Fibroblast of skin of right biceps (primary cell): ENCODE results near the gene MYCBPAP.

Experiments
- DNase-seq: peaks from one replicate; pipeline ENCODE4 v3.0.0-alpha.2; 2013

The MYCBPAP gene

GRCh38 chr17:50560185-50560824, 52.1 kb downstream of the MYCBPAP start, which contains the start of gene CACNA1G:
Gene CACNA1G (plus strand): TSS chr17:50560715. CDS start chr17:50561460, 745 bp downstream.
- peak; percentile 85 for DNase-seq

DNA sequence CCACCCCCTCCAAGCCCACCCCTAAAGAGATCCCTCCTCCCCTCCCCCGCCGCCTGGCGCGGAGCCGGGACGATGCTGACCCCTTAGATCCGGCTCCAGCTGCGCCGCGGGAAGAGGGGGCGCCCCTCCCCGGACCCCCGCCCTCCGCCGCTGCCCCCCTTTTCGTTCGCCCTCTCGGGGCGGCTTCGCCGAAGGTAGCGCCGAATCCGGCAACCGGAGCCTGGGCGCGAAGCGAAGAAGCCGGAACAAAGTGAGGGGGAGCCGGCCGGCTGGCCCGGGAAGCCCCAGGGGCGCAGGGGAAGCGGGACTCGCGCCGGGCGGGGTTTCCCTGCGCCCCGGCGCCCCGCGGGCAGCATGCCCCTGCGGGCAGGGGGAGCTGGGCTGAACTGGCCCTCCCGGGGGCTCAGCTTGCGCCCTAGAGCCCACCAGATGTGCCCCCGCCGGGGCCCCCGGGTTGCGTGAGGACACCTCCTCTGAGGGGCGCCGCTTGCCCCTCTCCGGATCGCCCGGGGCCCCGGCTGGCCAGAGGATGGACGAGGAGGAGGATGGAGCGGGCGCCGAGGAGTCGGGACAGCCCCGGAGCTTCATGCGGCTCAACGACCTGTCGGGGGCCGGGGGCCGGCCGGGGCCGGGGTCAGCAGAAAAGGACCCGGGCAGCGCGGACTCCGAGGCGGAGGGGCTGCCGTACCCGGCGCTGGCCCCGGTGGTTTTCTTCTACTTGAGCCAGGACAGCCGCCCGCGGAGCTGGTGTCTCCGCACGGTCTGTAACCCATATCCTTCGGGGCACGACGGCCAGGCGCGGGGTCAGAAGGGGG, 52.9 kb downstream of the MYCBPAP start:
- no peak for DNase-seq

- DNase-seq, result no peak
Observed at GRCh38 chr17:50561746-50562141, 53.5 kb downstream of the MYCBPAP start.

DNA sequence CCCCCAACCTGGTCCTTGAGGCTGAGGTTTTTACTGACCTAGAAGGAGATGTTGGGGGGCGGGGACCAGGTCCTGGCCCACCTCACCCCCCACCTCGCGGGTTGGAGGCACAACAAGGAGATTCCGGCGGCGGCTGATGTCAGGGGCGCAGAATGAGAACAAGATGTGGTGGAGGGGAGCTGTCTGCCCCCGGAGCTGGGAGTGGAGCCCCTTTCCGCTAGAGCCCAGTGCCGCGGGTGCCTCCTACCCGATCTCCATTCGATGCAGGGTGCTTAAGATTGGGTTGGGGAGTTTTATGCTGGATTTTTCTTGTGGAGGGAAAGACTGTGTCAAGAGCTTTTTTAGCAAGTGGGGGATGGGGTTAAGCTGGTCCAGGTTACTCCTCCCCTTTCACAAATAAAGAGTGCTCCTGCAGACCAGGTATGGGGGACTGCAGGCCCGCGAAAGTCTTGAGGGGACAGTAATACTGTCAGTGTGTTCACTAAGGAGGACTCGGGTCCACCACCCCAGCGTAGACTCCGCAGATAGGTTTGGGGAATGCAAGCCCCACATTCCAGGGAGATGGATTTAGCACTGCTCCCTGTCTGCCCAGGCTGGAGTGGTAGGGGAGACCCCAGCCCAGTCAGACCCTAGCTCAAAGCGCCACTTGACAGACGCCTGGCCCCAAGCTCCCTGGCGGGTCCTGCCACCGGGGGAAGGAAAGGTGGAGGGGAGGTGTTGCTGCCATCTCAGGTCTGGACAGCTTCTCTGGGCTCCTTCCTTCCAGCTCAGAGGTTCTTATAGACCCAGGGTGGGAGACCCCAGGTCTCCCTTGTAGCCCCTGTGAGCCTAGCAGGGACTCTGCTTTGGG, 54.2 kb downstream of the MYCBPAP start:
- DNase-seq, result peak; percentile 9

DNA sequence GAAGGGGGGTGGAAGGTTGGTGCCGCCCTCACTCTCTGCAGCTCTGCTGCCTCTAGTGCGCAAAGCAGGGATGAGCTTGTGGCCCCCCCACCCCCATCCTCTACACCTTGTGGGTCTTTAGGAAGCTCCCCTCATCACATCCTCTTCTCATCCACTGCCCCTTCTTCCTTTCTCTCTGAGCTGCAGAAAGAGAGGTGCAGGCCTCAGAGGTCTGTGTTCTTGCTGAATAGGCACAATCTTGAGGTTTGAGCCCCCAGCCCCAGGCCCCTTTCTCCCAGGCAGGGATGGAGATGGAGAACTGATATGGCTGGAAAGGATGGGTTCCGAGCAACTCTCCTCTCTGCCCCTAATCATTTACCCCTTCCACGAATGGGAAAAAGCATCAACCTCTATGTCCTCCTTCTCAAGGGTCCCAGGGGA, 54.9 kb downstream of the MYCBPAP start:
- no peak for DNase-seq

- peak; percentile 88 for DNase-seq
Observed at GRCh38 chr17:50564916-50565315, 56.7 kb downstream of the MYCBPAP start.

DNA sequence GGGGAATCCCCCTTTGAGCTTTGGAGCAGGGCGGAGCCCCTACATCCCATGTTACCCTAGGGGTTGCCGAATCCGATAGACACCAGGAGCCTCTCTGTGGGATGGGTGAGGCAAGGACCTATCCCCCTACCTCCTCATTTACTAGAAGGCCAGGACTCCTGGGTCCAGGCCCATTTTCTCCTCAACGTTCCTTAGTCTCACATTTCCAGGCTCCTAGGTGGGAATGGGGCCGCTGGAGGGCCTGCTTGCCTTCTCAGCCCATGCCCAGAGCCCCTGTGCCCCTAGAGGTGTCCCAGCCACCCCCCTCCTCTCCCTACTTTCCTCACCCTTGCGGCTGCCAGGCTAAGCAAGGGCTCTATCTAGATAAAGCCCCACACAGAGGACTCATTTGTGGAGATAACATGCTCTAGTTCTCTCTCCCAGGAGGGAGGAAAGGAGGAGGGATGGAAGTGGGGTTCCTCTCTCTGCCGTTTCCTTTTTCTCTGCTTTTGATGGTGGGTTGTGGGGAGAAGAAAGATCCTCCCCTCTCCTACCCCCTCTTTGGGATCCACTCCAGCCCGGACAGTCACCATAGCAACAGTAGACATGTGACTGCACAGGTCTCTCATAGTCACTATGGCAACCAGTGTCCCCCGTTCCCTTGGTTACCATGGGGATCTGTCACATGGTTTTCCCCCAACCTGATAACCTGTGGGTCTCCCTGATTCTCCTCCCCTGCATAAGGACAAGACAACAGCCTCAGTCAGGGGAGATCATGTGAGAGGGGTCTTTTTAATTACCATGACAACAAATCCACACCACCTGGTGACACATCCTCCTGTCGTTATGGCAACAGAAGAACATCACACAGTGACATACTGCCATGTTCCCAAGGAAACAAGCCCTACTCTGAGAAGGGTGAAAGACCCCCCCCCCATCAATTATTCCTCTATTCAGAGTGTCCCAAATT, 57.4 kb downstream of the MYCBPAP start:
- DNase-seq, result peak; percentile 54

DNA sequence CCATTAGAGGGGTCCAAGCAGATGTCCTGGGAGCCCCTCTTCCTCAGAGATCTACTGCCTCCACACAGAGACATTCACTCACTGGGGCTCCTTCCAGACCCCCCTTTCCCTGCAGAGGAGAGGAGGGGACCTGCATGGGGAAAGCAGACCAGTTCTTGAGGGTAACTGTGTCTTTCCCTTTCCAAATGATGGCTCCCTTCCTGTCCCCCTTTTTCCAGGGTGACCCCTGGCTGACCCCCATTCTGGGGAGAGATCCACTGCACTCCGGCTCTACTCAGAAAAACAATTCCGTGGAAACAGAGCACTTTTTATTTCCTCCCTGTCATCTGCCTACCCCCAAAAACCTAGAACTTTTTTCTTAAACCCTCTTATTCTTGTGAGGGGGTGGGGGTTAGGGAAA, 58.6 kb downstream of the MYCBPAP start:
- DNase-seq, result no peak

- DNase-seq, result no peak
Observed at GRCh38 chr17:50568659-50569058, 60.4 kb downstream of the MYCBPAP start.

- DNase-seq, result no peak
Observed at GRCh38 chr17:50569592-50569991, 61.4 kb downstream of the MYCBPAP start.

DNA sequence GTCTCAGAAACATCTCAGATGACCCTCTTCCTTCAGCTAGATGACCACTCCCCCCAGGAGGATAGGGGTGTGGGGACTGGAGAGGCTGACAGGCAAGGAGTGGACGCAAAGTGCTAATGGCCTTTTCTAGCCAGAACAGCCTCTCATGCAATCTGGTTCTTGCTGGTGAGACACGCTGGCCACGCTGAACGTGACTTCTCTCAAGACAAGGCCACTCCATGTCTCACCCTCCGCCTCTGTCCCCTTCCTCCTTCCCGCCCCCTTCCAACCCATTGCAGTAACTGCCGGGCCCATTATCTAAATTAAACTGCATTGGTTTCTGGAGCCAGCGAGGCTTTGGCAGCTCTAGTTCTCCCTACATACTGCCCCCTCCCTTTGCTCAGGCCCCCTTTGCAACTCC, 61.8 kb downstream of the MYCBPAP start:
- DNase-seq, result no peak

DNA sequence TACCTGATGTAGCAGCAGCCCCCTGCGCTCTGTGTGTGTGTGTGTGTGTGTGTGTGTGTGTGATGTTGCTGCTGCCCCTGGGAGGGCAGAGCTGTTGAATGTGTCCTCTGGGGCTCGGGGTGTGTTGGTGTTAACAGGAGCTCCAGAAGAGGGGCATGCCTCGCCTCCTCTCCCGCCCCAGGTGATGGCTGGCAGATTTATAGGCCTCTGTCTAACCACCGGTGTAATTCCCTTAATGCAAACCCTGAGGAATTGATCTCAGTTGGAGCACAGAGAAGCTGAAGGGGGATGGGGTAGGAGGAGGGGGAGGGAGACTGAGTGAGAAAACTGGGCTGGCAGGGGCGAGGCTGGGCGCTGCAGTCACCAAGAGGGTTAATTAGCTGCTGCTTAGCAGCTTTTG, 62.3 kb downstream of the MYCBPAP start:
- DNase-seq, result no peak

DNA sequence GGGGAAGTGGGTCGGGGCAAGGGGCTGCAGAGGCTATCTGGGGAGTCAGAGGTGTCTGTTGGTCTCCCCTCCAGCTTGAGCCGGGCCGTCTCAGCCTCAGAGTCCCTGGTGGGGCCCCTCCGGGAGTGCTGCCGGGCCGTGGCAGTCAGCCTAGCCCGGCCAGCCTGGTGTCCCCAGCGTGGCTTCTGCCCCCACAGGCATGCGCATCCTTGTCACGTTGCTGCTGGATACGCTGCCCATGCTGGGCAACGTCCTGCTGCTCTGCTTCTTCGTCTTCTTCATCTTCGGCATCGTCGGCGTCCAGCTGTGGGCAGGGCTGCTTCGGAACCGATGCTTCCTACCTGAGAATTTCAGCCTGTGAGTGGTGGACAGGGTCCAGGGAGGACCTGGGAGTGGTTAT, 63.4 kb downstream of the MYCBPAP start:
- DNase-seq, result no peak

- no peak for DNase-seq
Observed at GRCh38 chr17:50572541-50572940, 64.3 kb downstream of the MYCBPAP start.

GRCh38 chr17:50573866-50574611, 65.8 kb downstream of the MYCBPAP start:
- no peak for DNase-seq

DNA sequence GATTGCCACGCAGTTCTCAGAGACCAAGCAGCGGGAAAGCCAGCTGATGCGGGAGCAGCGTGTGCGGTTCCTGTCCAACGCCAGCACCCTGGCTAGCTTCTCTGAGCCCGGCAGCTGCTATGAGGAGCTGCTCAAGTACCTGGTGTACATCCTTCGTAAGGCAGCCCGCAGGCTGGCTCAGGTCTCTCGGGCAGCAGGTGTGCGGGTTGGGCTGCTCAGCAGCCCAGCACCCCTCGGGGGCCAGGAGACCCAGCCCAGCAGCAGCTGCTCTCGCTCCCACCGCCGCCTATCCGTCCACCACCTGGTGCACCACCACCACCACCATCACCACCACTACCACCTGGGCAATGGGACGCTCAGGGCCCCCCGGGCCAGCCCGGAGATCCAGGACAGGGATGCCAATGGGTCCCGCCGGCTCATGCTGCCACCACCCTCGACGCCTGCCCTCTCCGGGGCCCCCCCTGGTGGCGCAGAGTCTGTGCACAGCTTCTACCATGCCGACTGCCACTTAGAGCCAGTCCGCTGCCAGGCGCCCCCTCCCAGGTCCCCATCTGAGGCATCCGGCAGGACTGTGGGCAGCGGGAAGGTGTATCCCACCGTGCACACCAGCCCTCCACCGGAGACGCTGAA, 67.5 kb downstream of the MYCBPAP start:
- DNase-seq, result no peak

- no peak for DNase-seq
Observed at GRCh38 chr17:50576864-50577263, 68.6 kb downstream of the MYCBPAP start.

DNA sequence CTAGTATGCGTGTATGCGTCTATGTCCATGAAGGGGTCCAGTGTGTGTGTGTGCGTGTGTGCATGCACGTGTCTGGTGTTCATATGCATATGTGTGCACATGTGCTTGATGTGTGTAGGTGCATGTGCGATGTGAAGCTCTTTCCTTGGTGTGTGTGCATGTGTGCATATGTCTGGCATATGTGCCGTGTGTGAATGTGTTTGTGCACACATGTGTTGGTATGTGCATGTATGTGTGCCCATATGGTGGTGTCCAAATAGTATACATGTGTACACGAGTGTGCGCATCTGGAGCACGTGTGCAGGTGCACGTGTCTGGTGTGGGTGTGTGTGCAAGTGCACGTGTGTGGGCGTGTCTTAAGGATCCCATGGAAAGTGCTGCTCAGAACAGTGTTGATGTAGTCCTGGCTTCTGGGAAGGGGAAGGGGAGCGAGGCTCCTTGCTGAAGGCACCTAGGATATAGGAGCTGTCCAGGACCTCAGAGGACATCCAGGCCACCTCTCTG, 69.3 kb downstream of the MYCBPAP start:
- no peak for DNase-seq

GRCh38 chr17:50578173-50578572, 69.9 kb downstream of the MYCBPAP start:
- DNase-seq, result no peak

GRCh38 chr17:50579399-50579798, 71.2 kb downstream of the MYCBPAP start:
- DNase-seq, result no peak

GRCh38 chr17:50580646-50581045, 72.4 kb downstream of the MYCBPAP start:
- DNase-seq, result no peak
